ENCODE measurements around the gene DPP3. TPM values are rescaled to one million over a fixed set of nuclear protein-coding genes. Genes with fewer than 3 reads are reported as not detected.
"Not testable (repeated sequence)": the region's sequence is repeated elsewhere in the genome, so short reads cannot be mapped to it uniquely, and the experiment has no call there.

The DPP3 gene
- total RNA-seq: 100 to 1,000 TPM in 1 of 2 donors, 10 to 100 TPM in 1; 67.9 to 117 TPM

DNA sequence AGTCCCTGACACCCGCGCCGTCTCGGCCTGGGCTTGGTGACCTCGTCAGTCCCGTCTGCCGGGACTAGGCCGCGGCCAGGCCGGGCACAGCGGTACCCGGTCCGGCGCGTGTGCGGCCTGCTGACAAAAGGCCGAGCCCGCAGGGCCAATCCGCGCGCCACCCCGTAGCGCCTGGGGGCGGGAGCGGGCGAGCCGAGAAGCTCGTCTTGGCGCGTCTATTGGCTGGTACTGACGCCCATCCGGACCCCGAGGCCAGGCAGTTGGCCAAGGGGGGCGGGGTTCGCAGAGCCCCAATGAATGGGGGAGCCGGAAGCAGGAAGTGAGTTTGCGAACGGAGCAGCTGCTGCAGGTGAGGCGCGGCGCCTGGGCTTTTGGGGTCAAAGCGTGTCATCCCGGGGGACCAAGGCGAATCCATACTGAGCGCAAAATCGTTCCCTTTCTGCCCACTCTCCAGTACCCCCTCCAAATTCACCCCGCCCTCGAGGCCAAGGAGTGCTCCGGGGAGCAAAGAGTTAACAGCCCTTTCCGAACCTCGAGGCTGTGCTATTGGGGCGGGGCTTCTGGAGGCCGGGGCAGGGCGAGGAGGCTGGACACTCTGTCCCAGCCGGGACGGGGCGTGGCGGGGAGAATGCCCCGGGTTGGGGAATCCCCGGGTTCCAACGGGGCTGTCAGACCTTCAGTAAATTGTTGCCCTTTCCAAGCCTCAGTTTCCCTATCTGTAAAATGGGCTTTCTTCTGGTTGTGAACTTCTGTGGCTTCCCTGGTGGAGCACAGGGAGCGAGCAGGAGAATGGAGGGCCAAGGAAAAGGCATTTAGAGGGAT, at the start of gene DPP3:
Gene DPP3, plus strand, starts transcription at position 318 of the 822 bp plus-strand sequence. CDS start 1,767 bp downstream, outside the sequence.
- Mint-ChIP-seq H3K27me3 (no peaks in the 10 kb centered on the region), H3K9me3 (no peaks in the 10 kb centered on the region), H3K27ac (peak within 1 kb of the TSS; percentile 85), H3K4me3 (peak within 1 kb of the TSS; percentile 86), H3K4me1 (no peaks in the 10 kb centered on the region), H3K36me3 (ENCODE audit: low read depth) (peaks cover 22% of the 10 kb centered on the region)
- ATAC-seq (replicated peaks): peak; percentile 97

GRCh38 chr11:66431287-66431686, 48.9 kb upstream of the DPP3 start:
- not testable (repeated sequence) for ATAC-seq (replicated peaks)

GRCh38 chr11:66431871-66432329, 48.3 kb upstream of the DPP3 start:
- ATAC-seq (replicated peaks); H3K4me3 Mint-ChIP-seq; H3K27ac Mint-ChIP-seq; H3K4me1 Mint-ChIP-seq; H3K27me3 Mint-ChIP-seq; H3K9me3 Mint-ChIP-seq: not testable (repeated sequence)
- H3K36me3 Mint-ChIP-seq (ENCODE audit: low read depth): peaks cover 58% of the 10 kb centered on the region

More at GRCh38 chr11:66431287-66431686, 48.9 kb upstream of the DPP3 start:
- not testable (repeated sequence) for H3K4me1 Mint-ChIP-seq, H3K27me3 Mint-ChIP-seq, H3K4me3 Mint-ChIP-seq, H3K27ac Mint-ChIP-seq, H3K9me3 Mint-ChIP-seq
- peaks cover 51% of the 10 kb centered on the region for H3K36me3 Mint-ChIP-seq (ENCODE audit: low read depth)

DNA sequence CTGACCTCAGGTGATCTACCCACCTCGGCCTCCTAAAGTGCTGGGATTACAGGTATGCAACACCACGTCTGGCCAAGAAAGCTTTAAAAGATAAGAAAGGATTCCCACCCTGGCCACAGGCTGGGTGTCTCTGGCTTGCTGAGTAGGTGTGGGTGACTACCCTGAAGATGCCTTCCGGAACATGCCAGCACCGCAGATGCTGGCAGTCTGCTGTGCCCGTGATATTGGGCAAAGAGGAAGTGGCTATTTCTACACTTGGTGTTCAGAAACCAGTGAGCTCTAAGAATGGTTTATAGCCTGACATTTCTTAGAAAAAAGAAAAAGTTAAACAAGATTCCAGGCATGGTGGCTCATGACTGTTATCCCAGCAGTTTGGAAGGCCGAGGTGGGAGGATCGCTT, 47.6 kb upstream of the DPP3 start:
- Mint-ChIP-seq H3K27ac (no peak overlapping the region), H3K4me1 (no peaks in the 10 kb centered on the region)
- ATAC-seq (replicated peaks): no peak

DNA sequence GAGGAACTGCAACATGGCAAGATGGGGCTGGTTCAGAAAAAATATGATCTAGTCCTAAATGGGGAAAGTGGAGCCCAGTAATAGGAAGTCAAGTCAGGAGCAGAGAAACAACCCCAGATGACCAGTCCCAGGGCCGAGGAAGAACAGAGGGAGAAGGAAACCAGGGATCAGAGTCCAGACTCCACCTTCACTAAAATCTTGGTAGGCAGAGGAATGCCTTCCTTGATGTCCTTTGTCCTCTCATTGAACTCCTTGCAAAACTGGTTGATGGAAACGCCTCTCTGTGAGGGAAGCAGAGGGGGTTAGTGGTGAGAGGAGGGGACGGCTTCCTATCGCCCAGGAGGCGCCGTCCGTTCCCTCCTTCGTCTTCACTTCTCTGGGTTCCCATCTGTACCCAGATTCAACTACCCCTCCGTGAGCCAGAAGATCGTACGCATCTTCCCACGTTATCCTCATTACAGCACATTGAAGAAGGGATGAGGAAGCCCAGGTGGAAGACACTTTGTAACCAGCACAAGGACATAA, 42.2 kb upstream of the DPP3 start:
- Mint-ChIP-seq H3K27ac (peak overlapping the region; percentile 92), H3K27me3 (no peaks in the 10 kb centered on the region), H3K4me1 (no peaks in the 10 kb centered on the region), H3K36me3 (ENCODE audit: low read depth) (peaks cover 47% of the 10 kb centered on the region), H3K4me3 (peak overlapping the region; percentile 88), H3K9me3 (peaks cover under 1% of the 10 kb centered on the region)
- ATAC-seq (replicated peaks): no peak

More for the DNA sequence above, 47.6 kb upstream of the DPP3 start:
- H3K9me3 Mint-ChIP-seq: no peaks in the 10 kb centered on the region
- H3K27me3 Mint-ChIP-seq: peaks cover 3% of the 10 kb centered on the region
- no peak overlapping the region for H3K4me3 Mint-ChIP-seq
- H3K36me3 Mint-ChIP-seq (ENCODE audit: low read depth): peaks cover 64% of the 10 kb centered on the region

GRCh38 chr11:66438504-66439466, 41.4 kb upstream of the DPP3 start, which contains the start of gene MRPL11:
Gene MRPL11, minus strand, starts transcription at chr11:66438848. Its CDS starts 94 bp downstream, at chr11:66438754.
- Mint-ChIP-seq H3K4me1 (no peaks in the 10 kb centered on the region), H3K36me3 (ENCODE audit: low read depth) (peaks cover 43% of the 10 kb centered on the region), H3K9me3 (peaks cover 8% of the 10 kb centered on the region), H3K27me3 (no peaks in the 10 kb centered on the region), H3K27ac (peak within 1 kb of the TSS; percentile 92), H3K4me3 (peak within 1 kb of the TSS; percentile 88)
- ATAC-seq (replicated peaks): peak; percentile 98

DNA sequence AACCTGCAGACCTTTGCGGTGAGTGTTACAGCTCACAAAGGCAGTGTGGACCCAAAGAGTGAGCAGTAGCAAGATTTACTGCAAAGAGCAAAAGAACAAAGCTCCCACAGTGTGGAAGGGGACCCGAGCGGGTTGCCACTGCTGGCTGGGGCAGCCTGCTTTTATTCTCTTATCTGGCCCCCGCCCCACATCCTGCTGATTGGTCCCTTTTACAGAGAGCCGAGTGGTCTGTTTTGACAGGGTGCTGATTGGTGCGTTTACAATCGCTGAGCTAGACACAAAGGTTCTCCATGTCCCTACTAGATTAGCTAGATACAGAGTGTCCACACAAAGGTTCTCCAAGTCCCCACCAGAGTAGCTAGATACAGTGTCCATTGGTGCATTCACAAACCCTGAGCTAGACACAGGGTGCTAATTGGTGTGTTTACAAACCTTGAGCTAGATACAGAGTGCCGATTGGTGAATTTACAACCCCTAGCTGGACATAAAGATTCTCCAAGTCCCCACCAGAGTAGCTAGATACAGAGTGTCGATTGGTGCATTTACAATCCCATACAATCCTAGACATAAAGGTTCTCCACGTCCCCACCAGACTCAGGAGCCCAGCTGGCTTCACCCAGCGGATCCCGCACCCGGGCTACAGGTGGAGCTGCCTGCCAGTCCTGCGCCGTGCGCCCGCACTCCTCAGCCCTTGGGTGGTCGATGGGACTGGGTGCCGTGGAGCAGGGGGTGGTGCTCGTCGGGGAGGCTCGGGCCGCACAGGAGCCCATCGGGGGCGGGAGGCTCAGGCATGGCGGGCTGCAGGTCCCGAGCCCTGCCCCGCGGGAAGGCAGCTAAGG, 39.9 kb upstream of the DPP3 start:
- not testable (repeated sequence) for H3K4me3 Mint-ChIP-seq; H3K27ac Mint-ChIP-seq; ATAC-seq (replicated peaks); H3K27me3 Mint-ChIP-seq; H3K4me1 Mint-ChIP-seq; H3K9me3 Mint-ChIP-seq
- H3K36me3 Mint-ChIP-seq (ENCODE audit: low read depth): peaks cover 29% of the 10 kb centered on the region

- H3K4me3 Mint-ChIP-seq; H3K27me3 Mint-ChIP-seq; H3K4me1 Mint-ChIP-seq; ATAC-seq (replicated peaks); H3K9me3 Mint-ChIP-seq; H3K27ac Mint-ChIP-seq: not testable (repeated sequence)
- peaks cover 23% of the 10 kb centered on the region for H3K36me3 Mint-ChIP-seq (ENCODE audit: low read depth)
Measured at GRCh38 chr11:66440940-66441282, 39.3 kb upstream of the DPP3 start.

DNA sequence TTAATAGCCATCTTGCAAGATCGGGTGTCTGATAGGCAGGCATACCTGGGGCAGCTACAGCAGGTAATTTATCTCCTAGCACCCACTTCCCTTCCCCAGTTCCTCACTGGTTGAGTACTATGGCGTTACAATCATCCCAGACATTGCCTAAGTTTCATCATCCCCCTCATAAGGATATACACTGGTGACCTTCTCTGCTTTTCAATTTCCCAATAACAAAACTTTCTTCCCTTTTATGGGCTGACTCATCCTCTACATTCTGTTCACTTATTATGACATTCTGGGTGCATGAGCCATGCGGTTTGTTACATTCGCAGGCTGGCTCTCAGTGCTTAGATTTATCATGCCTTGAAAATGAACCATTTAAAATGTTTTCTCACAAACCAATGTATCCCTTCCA, 36.6 kb upstream of the DPP3 start:
- no peaks in the 10 kb centered on the region for H3K4me1 Mint-ChIP-seq
- H3K27me3 Mint-ChIP-seq: no peaks in the 10 kb centered on the region
- H3K27ac Mint-ChIP-seq: no peak overlapping the region
- no peak overlapping the region for H3K4me3 Mint-ChIP-seq
- peaks cover 10% of the 10 kb centered on the region for H3K9me3 Mint-ChIP-seq
- ATAC-seq (replicated peaks): no peak
- H3K36me3 Mint-ChIP-seq (ENCODE audit: low read depth): no peaks in the 10 kb centered on the region

- Mint-ChIP-seq H3K27ac (no peak overlapping the region), H3K4me1 (no peaks in the 10 kb centered on the region), H3K9me3 (peaks cover 10% of the 10 kb centered on the region), H3K27me3 (no peaks in the 10 kb centered on the region), H3K4me3 (no peak overlapping the region), H3K36me3 (ENCODE audit: low read depth) (no peaks in the 10 kb centered on the region)
- ATAC-seq (replicated peaks): no peak
Measured at GRCh38 chr11:66447012-66447411, 33.2 kb upstream of the DPP3 start.

- Mint-ChIP-seq H3K27ac (no peak overlapping the region), H3K36me3 (ENCODE audit: low read depth) (no peaks in the 10 kb centered on the region), H3K9me3 (peaks cover 4% of the 10 kb centered on the region), H3K4me3 (no peak overlapping the region), H3K4me1 (no peaks in the 10 kb centered on the region), H3K27me3 (no peaks in the 10 kb centered on the region)
- no peak for ATAC-seq (replicated peaks)
Measured at GRCh38 chr11:66448523-66448922, 31.7 kb upstream of the DPP3 start.

DNA sequence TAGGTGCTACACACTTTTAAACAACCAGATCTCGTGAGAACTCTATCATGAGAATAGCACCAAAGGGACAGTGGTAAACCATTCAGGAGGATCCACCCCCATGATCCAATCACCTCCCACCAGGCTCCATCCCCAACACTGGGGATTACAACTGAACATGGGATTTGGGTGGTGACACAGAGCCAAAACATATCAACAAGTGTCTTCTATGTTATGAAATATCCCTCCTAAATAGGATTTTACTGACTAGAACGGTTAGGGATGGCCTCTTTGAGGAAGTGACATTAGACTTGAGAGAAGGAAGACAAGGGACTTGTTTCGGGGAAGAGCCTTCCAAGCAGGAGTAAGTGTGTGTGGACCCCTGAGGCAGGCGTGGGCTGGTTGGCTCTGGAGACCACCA, 29.7 kb upstream of the DPP3 start:
- ATAC-seq (replicated peaks): no peak
- Mint-ChIP-seq H3K4me3 (no peak overlapping the region), H3K27ac (no peak overlapping the region), H3K27me3 (no peaks in the 10 kb centered on the region), H3K9me3 (no peaks in the 10 kb centered on the region), H3K36me3 (ENCODE audit: low read depth) (no peaks in the 10 kb centered on the region), H3K4me1 (peaks cover 16% of the 10 kb centered on the region)

DNA sequence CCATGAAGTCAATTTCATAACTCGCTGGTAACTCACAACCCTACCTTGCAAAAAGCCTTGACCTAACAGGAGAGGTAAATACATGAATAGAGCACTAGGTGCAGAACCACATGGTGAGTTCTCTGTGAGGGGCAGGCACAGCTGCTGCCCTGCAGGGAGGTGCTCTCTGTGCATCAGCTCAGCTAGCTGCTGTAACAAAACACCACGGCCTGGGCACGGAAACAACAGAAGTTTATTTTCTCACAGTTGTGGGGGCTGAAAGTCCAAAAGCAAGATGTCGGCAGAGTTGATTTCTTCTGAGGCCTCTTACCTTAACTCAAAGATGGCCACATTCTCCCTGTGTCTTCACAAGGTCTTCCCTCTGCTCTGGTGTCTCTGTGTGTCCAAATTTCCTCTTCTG, 28.6 kb upstream of the DPP3 start:
- Mint-ChIP-seq H3K27ac (no peak overlapping the region), H3K9me3 (no peaks in the 10 kb centered on the region), H3K4me3 (no peak overlapping the region)

DNA sequence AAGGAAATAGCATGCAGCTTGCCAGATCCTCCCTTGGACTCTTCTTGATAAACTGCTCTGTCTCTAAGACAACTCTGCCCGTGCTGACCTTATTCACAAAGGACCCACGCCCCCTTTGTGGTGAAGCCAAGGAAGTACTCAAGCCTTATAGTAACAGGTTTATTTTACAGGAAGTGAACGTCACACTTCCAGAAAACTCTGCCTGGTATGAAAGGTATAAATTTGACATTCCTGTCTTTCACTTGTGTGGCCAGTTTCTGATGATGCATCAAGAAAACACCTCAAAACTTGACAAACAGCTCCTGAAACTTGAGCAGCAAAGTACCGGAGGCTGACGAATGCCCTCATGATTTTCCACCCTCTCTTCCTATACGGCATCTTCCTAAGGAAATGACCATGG, 26.0 kb upstream of the DPP3 start:
- Mint-ChIP-seq H3K27me3 (no peaks in the 10 kb centered on the region), H3K27ac (peak overlapping the region; percentile 64), H3K4me3 (peak overlapping the region; percentile 34), H3K36me3 (ENCODE audit: low read depth) (no peaks in the 10 kb centered on the region), H3K4me1 (peaks cover 22% of the 10 kb centered on the region), H3K9me3 (no peaks in the 10 kb centered on the region)
- ATAC-seq (replicated peaks): peak; percentile 67

More for the DNA sequence above, 28.6 kb upstream of the DPP3 start:
- Mint-ChIP-seq H3K36me3 (ENCODE audit: low read depth) (no peaks in the 10 kb centered on the region), H3K27me3 (no peaks in the 10 kb centered on the region), H3K4me1 (peaks cover 16% of the 10 kb centered on the region)
- ATAC-seq (replicated peaks): no peak

Measured in activated T-helper 17 cell treated with anti-CD3 and anti-CD28 coated beads, Interleukin-2, amount 50 U/mL, for 72 hours (primary cell).